Measurements from ENCODE around the gene PCIF1. TPM values are rescaled to one million over a fixed set of nuclear protein-coding genes. Genes with fewer than 3 reads are reported as not detected.

PCIF1 gene
- total and polyA plus RNA-seq, 8 donors = 26.1 to 50.8 (median 44.0) TPM

DNA sequence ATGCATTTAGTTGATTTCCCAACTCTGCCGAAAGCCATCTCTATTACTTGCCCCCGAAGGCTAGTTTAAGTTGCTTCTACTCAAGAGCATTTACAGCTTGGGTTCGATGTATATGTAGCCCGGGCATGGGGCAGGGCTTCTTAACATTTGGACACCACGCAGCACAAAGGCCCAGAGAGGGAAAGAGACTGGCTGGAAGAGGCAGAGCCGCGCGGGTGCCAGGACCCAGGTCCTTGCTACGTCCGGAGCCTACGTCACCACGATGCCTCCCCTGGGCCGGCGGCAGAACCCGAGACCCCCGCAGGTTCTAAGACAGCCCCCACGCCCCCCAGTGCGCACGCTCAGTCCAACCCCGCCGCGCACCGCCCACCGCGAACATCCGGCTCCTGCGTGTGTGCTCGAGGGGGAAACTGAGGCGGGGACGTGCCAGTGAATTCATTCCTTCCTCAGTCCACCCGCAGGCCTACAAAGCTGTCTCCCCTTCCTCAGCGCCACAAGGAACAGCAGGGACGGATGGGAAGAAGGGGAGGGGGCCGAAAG is 367 bp upstream of the PCIF1 start:
- intact Hi-C loops (cut with DNase I) = no loop called here
- peak overlapping the region; percentile 100 for H3K27ac ChIP-seq
- DNase-seq = peak in 3 of 4 donors; percentile 73 to 90 (median 76)

DNA sequence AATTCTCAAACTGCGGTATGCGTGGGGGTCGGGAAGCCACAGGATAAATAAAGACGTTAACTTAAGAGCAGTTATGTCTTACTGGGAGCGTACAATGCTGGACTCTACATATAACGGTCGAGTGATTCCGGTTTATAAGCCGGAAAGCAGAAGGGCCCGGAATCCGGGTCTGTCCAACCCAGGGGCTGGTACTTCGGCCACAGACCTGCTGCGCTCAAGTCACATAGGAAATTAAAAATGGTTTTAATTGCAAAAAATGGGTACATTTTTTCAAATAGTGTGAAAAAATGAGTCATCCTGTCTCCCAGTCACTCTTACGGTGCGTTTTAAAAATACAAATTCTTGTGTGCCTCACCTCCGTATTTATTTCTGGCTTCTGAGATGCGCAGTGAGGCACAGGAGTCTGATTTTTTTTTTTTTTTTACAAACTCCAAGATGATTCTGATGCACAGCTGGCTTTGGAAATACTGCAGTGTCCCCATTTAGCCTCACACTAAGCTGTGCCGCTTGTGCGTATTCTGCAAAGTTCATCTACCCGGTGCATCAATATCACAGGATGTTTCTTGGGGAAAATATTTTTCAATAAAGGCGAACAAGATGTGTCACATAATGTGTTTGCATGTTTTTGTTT is 1.0 kb downstream of the PCIF1 start:
- Histone ChIP-seq H3K27ac (peak overlapping the region; percentile 87 to 100), H3K4me1 (peaks cover 5 to 32% of the 10 kb centered on the region in 2 donors), H3K27me3 (no peaks in the 10 kb centered on the region), H3K4me3 (peak overlapping the region; percentile 35 to 95), H3K36me3 (peaks cover 0 to 38% of the 10 kb centered on the region in 2 donors), H3K9me3 (no peaks in the 10 kb centered on the region)
- no peak for DNase-seq
- peak; percentile 16 for ATAC-seq
- intact Hi-C loops (cut with DNase I) = no loop called here
- TF ChIP-seq, protein P1, sequence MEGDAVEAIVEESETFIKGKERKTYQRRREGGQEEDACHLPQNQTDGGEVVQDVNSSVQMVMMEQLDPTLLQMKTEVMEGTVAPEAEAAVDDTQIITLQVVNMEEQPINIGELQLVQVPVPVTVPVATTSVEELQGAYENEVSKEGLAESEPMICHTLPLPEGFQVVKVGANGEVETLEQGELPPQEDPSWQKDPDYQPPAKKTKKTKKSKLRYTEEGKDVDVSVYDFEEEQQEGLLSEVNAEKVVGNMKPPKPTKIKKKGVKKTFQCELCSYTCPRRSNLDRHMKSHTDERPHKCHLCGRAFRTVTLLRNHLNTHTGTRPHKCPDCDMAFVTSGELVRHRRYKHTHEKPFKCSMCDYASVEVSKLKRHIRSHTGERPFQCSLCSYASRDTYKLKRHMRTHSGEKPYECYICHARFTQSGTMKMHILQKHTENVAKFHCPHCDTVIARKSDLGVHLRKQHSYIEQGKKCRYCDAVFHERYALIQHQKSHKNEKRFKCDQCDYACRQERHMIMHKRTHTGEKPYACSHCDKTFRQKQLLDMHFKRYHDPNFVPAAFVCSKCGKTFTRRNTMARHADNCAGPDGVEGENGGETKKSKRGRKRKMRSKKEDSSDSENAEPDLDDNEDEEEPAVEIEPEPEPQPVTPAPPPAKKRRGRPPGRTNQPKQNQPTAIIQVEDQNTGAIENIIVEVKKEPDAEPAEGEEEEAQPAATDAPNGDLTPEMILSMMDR (IDR thresholded peaks at IDR 0.05) = no peak

More for the DNA sequence above, 367 bp upstream of the PCIF1 start:
- no peaks in the 10 kb centered on the region for H3K27me3 ChIP-seq
- H3K4me1 ChIP-seq = peaks cover 5 to 32% of the 10 kb centered on the region in 2 donors
- ATAC-seq = peak; percentile 27
- no peaks in the 10 kb centered on the region for H3K9me3 ChIP-seq
- H3K4me3 ChIP-seq = peak overlapping the region; percentile 95 to 99
- peaks cover 0 to 24% of the 10 kb centered on the region in 2 donors for H3K36me3 ChIP-seq
- TF ChIP-seq, protein P1 (IDR thresholded peaks at IDR 0.05) = no peak

DNA sequence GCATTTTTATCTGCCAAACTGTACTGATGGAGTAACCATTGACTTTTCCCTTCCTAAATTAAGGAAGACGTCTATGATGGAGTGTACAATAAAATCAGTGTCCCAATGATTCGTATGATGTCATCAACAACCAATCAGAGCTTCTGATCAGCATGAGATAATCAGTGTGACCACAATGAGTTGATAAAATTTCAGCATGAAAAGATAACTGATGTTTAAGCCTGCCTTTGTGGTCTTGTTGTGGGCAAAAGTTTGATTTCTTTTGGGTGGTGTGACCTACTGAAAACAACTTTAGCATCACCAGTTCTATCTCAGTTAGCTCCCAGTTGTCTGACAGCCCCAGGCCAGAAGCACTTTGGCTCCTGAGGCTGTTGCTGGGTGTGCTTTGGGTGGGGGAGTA is 3.3 kb downstream of the PCIF1 start:
- DNase-seq = no peak
- Histone ChIP-seq H3K27me3 (no peaks in the 10 kb centered on the region), H3K27ac (no peak overlapping the region), H3K4me3 (no peak overlapping the region), H3K36me3 (peaks cover 0 to 60% of the 10 kb centered on the region in 2 donors), H3K4me1 (peaks cover 5 to 31% of the 10 kb centered on the region in 2 donors), H3K9me3 (no peaks in the 10 kb centered on the region)
- TF ChIP-seq, protein P1 (IDR thresholded peaks at IDR 0.05) = no peak
- no peak for ATAC-seq
- intact Hi-C loops (cut with DNase I) = no loop called here

DNA sequence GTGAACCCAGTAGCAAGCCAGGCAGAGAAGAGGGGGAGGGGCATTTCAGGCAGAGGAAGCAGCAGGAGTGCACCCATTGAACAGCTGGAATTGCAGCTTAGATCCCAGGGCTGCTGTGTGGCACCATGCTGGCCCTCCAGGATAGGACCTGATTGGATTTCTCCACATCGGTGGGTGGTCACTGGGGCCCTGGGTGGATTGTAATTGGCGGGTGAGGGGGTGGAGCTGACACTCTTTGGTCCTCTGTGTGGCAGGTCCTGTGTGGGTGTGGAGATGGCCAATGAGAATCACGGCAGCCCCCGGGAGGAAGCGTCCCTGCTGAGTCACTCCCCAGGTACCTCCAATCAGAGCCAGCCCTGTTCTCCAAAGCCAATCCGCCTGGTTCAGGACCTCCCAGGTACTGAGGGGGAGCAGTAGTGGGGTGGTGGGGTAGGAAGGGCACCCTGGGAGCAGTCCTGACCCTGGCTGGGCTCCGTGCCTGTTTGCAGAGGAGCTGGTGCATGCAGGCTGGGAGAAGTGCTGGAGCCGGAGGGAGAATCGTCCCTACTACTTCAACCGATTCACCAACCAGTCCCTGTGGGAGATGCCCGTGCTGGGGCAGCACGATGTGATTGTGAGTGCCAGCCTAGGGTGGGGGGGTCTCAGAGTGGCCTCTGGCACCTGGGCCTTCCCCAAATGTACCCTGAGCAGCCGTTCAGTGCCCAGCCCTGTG is 4.4 kb downstream of the PCIF1 start:
- intact Hi-C loops (cut with DNase I) = no loop called here
- H3K4me3 ChIP-seq = no peak overlapping the region
- ATAC-seq (no peak), DNase-seq (peak in 1 of 4 donors; percentile 50)
- H3K36me3 ChIP-seq = peaks cover 0 to 71% of the 10 kb centered on the region in 2 donors
- H3K9me3 ChIP-seq = no peaks in the 10 kb centered on the region
- no peak overlapping the region for H3K27ac ChIP-seq
- H3K27me3 ChIP-seq = no peaks in the 10 kb centered on the region
- TF ChIP-seq, protein P1 (IDR thresholded peaks at IDR 0.05) = no peak
- peaks cover 5 to 23% of the 10 kb centered on the region in 2 donors for H3K4me1 ChIP-seq

DNA sequence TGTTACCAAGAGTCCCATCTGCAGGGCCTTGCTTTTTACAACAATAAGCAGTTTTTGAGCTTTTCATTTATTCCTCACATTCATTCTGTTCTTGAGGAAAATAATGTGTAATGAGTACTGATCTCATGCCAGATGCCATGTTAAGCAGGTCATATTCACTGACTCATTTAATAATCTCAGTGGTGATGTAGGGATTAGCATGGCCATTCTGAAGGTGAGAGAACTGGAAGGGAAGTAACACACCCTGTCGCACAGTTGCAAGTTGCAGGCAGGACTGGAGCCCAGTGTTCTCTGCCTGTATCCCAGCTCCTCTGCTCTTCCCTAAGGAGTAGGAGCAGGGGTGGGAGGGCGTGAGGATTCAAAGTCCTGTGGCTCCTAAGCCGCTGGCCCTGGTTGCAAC is 5.6 kb downstream of the PCIF1 start:
- ATAC-seq (no peak), DNase-seq (no peak)
- peaks cover 5 to 34% of the 10 kb centered on the region in 2 donors for H3K4me1 ChIP-seq
- TF ChIP-seq, protein P1 (IDR thresholded peaks at IDR 0.05) = no peak
- intact Hi-C loops (cut with DNase I) = no loop called here
- peaks cover 0 to 83% of the 10 kb centered on the region in 2 donors for H3K36me3 ChIP-seq
- no peak overlapping the region for H3K27ac ChIP-seq
- no peak overlapping the region for H3K4me3 ChIP-seq
- H3K27me3 ChIP-seq = no peaks in the 10 kb centered on the region
- H3K9me3 ChIP-seq = no peaks in the 10 kb centered on the region
